Endothelial cell of umbilical vein (primary cell): ENCODE data around the gene EHMT1.

Source experiments
- CTCF ChIP-seq, 2 donors: IDR thresholded peaks; 1 replicate in 1 of 2; 2 replicates in 1 of 2; pipeline ENCODE4 v1.5.1; 2011; ENCODE audit warnings: low read length in 2 of 2, mild to moderate bottlenecking in 2 of 2, moderate library complexity in 2 of 2, control low read depth in 1 of 2, inconsistent platforms in 1 of 2, low read depth in 1 of 2; ENCODE audit not compliant: insufficient read depth in 1 of 2; ENCODE audit errors: extremely low read depth in 1 of 2
- EZH2 ChIP-seq: IDR thresholded peaks from 2 replicates; pipeline ENCODE4 v1.6.1; 2012; ENCODE audit warnings: borderline replicate concordance, low read depth, mild to moderate bottlenecking, moderate library complexity, low read length, inconsistent platforms; ENCODE audit not compliant: severe bottlenecking
- FOS ChIP-seq: IDR thresholded peaks from 2 replicates; pipeline ENCODE4 v1.6.1; 2011; ENCODE audit warnings: mild to moderate bottlenecking, low read length, moderate library complexity, borderline replicate concordance; ENCODE audit not compliant: insufficient read depth
- GATA2 ChIP-seq: IDR thresholded peaks from 2 replicates; pipeline ENCODE4 v1.7.0; 2011; ENCODE audit warnings: low read depth, mild to moderate bottlenecking, moderate library complexity, mixed read lengths, low read length; ENCODE audit not compliant: insufficient read length, insufficient read depth
- MAX ChIP-seq: IDR thresholded peaks from 2 replicates; pipeline ENCODE4 v1.6.1; 2011; ENCODE audit not compliant: insufficient read depth, insufficient read length
- MYC ChIP-seq: IDR thresholded peaks from one replicate; pipeline ENCODE4 v1.6.1; 2011; ENCODE audit warnings: mild to moderate bottlenecking, low read depth, low read length
- POLR2A ChIP-seq: IDR thresholded peaks from 2 replicates; pipeline ENCODE4 v1.6.1; 2012; ENCODE audit warnings: low read depth, mild to moderate bottlenecking, control low read depth, low read length
- POLR2AphosphoS5 ChIP-seq: IDR thresholded peaks from 2 replicates; pipeline ENCODE4 v1.6.1; 2012; ENCODE audit warnings: low read depth, mild to moderate bottlenecking, control low read depth, low read length, moderate library complexity; ENCODE audit not compliant: insufficient read depth

GRCh38 chr9:137691646-137692351, 73.0 kb downstream of the EHMT1 start:
- TF ChIP-seq MYC (no peak), POLR2AphosphoS5 (no peak), CTCF (IDR thresholded peaks at IDR 0.05; ENCODE audit: extremely low read depth in 1 of 2, insufficient read depth in 1 of 2, low read depth in 1 of 2, low read length in 2 of 2) (no peak), FOS (no peak), POLR2A (no peak), EZH2 (no peak), MAX (no peak), GATA2 (no peak)
